Head of caudate nucleus (tissue), 42 donors: Measurements from ENCODE around the gene POMT1.

Experiments
- DNase-seq, 42 donors: peaks; one replicate each; pipeline versions ENCODE4 v3.0.0 to v3.0.0-alpha.2; 2020 to 2021; ENCODE audit warnings: mixed read lengths in 7 of 42
- intact Hi-C: fragments of 100-400 bp; cut with DNase I; formaldehyde crosslinking; loops from one replicate; pipeline ENCODE4 v1.15.0; 2022

The POMT1 gene

DNA sequence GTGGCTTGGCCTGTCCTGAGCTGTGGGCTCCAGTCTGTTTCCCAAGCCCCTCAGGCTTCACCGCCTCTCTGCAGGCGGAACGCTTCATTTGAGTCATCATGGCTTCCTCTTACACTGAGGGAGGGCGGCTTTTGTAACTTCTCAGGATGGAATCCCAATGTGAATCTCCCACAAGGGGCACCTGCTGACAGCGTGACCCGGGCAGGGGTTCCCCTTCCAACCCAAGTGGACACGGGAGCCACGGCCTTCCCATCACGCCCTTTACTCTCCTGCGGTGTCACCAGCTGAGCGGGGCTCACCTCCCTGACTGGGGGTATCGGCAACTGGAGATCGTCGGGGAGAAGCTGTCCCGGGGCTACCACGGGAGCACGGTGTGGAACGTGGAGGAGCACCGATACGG, 15.8 kb downstream of the POMT1 start:
- no peak for DNase-seq
- intact Hi-C loops = no loop called here

DNA sequence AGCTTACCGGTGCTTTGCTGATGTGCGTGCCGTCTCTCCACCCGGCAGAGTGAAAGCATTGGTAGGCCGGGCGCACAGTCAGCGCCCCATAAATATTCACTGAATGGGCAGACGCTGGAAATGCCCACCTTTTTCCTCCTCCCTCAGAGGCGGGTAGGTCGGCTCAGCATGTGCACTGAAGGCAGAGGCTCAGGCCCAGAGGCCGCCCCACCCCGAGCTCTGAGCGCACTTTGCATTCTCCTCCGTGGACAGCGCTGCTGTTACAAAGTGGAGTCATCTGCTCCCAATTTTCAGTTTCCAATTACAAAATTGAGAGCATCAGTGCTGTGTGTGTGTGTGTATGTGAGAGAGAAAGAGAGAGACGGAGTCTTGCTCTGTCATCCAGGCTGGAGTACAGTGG, 17.8 kb downstream of the POMT1 start:
- intact Hi-C loops = loop anchor here (10.0 kb wide), 1 partner anchor 224 kb away; the partner anchor contains the start of gene RAPGEF1
- no peak for DNase-seq

DNA sequence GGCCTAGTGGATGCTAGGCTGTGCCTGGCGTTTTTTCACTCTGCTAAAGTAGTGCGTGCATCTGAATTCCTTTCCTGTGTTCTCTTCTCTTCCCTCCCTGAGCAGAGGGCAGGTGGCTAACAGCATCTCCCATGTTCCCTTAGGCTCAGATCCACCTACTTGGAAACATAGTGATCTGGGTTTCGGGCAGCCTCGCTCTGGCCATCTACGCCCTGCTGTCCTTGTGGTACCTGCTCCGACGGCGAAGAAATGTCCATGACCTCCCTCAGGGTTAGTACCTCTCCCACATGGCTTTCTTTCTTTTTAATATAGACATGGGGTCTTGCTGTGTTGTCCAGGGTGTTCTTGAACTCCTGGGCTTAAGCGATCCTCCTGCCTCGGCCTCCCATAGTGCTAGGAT, 18.5 kb downstream of the POMT1 start:
- intact Hi-C loops = loop anchor here (10.0 kb wide), 1 partner anchor 224 kb away; the partner anchor contains the start of gene RAPGEF1
- DNase-seq = no peak

DNA sequence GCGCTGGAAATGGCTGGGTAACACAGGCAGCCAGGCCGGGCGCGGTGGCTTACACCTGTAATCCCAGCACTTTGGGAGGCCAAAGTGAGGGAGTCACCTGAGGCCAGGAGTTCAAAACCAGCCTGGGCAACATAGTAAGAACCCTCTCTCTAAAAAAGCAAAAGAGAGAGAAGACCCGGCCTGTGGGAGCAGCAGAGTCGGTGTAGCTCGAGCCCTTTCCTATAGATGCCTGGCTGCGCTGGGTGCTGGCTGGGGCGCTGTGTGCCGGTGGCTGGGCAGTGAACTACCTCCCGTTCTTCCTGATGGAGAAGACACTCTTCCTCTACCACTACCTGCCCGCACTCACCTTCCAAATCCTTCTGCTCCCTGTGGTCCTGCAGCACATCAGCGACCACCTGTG, 19.1 kb downstream of the POMT1 start:
- no peak for DNase-seq
- intact Hi-C loops = loop anchor here (10.0 kb wide), 1 partner anchor 223 kb away; the partner anchor contains the start of gene RAPGEF1

DNA sequence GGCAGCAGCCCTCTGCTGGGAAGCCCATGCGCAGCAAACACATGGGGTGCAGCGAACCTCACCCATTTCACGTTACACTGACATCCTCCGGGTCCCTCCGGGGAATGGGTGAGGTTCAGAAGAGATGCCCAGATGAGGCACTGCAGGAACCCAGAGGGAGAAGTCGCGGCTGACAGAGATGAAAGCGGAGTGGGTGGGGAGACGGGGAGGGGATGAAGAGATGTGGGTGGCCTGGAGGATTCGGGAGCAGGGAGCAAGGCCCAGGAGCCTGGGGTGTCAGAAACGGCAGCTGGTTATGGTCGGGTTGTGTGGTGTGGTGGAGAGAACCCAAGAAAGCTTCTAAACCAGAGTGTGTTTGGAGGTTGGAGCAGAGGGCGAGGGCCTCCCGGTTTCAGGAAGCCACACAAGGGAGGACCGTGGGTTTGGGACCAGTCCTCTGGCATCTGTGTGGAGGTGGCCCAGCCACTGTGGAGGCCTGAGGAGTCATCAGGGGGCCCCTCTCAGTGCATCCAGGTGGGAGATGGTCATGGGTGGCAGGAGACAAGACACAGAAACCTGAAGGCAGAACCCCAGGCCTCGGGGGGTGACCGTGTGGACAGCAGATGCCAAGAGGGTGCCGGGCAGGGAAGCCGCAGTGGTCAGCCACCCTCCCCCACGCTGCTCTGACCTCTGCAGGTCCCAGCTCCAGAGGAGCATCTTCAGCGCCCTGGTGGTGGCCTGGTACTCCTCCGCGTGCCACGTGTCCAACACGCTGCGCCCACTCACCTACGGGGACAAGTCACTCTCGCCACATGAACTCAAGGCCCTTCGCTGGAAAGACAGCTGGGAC, 19.8 kb downstream of the POMT1 start:
- peak in 1 of 42 donors; percentile 22 for DNase-seq
- intact Hi-C loops = loop anchor here (10.0 kb wide), 1 partner anchor 222 kb away; the partner anchor contains the start of gene RAPGEF1

DNA sequence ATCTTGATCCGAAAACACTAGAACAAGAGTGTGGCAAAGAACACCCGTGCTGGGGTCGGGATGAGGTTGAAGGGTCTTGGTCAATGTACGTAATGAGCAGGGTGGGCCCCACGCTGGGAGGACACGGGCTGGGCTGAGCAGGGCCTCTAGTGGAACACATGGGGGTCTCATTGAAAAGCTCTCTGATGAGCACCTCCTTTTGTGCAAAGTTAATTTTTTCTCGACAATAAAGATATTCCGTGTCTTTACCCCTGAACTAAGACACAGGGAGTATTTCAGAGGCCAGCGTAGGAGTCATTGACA, 20.3 kb downstream of the POMT1 start:
- intact Hi-C loops = loop anchor here (10.0 kb wide), 1 partner anchor 222 kb away; the partner anchor contains the start of gene RAPGEF1
- no peak for DNase-seq

DNA sequence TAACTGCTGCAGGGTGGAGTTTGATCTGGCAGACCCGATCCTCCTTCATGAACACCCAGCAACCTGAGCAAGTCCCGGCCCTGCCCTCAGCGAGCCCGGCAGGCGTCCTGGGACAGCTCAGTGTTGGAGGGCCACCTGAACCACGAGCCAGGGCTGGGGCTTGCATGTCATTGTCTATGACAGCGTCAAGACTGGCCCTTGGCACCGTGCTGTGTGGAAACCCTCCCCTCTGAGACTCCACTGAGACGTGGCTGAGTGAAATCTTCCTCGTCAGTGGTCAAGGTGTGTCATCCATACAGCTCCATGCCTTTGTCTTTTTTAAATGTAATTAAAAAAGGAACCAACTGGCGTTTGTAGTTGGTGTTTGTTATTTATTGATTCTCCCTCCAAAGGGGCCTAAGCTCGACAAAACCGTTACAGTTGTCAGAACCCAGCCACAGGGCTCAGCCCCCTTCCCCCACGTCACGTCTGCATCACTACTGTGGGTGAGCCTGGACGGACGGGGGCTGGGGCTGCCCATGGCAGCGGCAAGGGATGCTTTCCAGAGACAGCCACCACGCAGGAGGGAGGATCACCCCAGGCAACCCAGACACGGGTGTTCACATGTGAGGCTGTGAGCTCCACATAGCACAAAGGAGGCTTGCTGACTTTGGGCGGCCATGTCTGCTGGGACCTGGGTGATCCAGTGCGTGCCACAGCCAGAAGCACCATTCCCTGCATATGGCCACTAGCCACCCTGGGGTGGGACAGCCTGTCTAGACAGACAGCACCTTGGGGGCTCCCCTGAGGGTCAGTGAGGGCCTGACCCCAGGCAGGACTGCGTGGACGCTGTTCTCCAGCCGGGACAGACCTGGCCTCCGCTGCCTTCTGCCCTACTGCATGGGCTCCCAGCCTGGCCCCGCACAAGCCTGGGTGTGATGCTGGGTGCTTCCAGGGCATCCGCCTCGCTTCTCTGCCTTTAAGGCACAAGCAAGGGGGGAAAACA, 21.0 kb downstream of the POMT1 start:
- intact Hi-C loops = loop anchor here (10.0 kb wide), 1 partner anchor 221 kb away; the partner anchor contains the start of gene RAPGEF1
- DNase-seq = peak in 20 of 42 donors; percentile 14 to 66 (median 54)

DNA sequence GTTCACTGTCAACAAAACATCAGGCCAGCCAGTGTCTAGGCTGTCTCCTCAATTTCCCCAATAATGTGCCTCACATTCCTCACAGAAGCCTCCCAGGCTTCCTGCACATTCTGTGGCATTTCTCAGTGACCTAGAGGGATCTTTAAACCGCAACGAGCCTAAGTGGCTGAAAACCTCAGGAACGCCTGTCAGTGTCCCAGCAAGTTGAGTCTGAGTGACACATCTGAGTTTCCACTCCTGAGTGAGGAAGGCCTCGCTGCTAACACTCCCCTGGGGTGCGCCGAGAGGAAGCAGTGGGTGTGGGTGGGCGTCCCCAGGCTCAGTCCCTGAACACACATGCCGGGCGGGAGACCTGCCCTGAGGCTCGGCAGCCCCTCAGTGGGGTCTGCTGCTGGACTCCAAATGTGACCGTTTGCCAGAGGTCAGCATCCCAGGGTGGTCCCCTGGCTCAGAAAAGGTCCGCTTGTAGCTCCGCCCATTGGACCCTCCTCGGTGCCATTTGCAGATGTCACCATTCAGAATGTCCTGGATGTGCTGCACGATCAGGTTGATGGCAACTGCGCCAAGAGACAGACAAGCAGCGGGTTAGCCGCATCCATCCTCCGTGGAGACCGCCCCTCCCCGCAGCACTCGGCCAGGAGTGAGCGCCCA, 22.1 kb downstream of the POMT1 start:
- peak in 5 of 42 donors; percentile 29 to 56 (median 38) for DNase-seq
- intact Hi-C loops = loop anchor here (10.0 kb wide), 1 partner anchor 220 kb away; the partner anchor contains the start of gene RAPGEF1

DNA sequence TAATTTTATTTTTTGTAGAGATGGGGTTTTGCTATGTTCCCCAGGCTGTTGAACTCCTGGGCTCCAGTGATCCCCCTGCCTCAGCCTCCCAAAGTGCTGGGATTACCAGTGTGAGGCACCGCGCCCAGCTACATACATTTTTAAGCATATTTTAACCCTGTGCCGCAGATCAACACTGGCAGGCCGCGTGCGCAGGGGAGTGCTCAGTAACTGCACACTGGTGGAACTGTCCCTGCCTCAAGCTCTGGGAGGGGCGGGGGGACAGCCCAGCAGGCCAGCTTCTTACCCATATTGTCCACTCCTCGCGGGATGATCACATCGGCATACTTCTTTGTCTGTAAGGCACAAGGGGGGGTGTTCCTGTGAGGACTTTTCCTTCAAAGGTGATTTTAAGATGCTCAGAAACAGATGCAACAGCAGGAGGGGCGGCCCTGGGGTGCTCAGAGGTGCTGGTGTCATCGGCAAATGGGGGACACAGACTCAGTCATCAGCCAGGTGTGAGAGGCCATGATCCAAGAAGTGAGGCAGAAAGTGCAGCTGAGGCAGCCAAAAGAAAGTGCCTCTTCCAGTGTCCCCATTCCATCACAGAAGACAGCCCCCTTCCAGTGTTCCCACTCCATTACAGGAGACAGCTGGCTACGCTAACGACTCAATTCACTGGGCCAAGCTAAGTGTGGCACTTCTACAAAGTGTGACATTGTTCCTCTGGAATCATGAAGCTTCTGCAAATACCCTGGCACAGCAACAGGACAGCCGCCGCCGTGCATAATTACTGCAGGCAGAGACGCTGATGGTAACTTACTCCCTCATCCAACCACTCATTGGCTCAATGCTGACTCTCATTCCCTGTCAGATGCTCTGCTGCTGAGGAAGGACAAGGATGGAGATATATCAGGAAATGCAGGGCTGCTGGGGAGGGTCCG, 23.2 kb downstream of the POMT1 start:
- peak in 41 of 42 donors; percentile 27 to 85 (median 67) for DNase-seq
- intact Hi-C loops = loop anchor here (10.0 kb wide), 1 partner anchor 219 kb away; the partner anchor contains the start of gene RAPGEF1

DNA sequence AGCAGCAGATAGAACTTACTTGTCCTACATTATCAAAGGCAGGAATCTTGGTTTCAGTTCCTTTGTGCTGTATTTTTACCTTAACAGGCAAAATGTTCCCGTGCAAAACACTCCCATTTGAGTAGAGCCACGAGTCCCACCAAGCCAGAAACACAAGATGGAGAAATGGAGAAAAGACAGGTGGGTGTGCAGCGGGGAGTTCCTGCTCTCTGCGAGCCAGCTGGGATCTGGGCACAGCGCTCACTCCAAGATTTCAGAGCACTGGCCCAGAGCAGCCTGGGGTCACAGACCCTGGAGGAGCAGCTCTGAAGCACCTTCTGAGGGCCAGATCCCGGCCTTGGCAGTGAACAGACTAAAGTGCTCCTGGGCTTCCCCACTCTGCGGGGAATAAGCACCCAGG, 25.5 kb downstream of the POMT1 start:
- intact Hi-C loops = loop anchor here (10.0 kb wide), 1 partner anchor 217 kb away; the partner anchor contains the start of gene RAPGEF1
- DNase-seq = no peak

DNA sequence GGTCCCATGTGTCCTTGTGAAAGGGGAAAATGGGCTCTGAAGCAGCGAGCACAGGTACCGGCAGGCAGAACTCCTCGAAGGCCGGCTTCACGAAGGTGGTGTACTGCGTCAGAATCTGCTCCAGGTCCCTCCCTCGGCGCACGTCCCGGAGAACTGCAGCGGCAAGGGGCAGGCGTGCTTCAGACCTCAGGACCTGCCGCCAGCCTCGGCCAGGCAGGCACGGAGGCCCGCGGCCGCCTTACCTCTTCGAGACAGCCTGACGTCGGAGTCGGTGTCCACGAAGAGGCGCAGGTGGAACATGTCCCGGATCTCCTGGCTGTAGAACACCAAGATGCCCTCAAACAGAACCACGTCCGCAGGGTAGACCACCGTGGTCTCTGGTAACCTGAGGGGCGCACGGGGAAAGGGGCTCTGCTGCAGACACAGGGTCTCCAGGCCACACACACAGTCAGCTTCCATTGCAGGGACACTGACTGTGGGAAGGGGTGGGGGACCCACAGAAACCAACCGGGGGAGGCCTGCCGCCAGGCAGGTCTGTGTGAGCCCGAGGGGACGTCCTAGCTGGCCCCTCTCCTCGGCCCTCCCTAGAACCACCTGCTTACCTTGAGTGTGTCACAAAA, 26.3 kb downstream of the POMT1 start:
- no peak for DNase-seq
- intact Hi-C loops = loop anchor here (10.0 kb wide), 1 partner anchor 216 kb away; the partner anchor contains the start of gene RAPGEF1

DNA sequence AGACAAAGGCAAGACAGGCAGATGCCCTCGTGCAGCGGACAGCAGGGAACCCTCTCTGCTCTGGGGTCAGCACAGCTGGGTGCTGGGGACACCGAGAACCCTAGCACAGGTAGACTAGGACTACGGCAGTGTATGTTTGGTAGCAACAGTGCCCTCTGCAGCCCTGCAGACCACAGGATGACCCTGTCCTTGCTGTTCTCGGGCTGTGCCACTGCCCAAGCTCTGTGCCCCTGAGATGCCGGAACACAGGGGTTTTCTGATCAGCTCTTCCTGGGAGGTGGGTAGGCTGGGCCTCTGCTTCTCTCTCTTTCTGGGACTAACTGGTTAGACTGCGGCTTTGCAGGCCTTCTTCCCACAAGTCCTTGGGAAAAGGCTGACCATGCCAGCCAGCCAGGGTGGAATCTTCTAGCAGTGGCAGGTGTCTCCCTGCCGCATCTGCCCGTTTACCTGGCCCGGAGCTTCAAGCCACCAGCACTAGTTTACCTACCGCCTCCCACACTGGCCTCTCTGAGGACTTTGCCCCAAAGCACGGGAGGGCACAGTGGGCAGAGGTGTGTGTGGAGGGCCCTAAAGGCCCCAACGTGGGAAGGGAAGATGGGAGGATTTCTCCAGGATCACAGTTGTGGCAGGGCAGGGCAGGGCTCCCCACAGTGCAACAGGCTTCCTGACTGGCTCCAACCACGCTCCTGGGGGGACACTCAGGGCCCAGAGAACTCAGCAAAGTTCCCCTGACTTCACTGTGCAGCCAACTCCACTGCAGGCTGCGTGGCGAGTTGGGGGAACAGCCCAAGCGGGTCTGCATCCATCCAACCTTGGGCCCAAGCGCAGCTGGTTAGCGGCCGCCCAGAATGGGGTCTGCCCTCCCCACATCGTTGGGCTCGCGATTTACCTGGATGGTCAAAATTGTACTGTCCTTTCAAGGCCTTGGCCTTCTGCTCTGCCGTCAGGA, 27.2 kb downstream of the POMT1 start:
- DNase-seq = no peak
- intact Hi-C loops = loop anchor here (10.0 kb wide), 1 partner anchor 215 kb away; the partner anchor contains the start of gene RAPGEF1

DNA sequence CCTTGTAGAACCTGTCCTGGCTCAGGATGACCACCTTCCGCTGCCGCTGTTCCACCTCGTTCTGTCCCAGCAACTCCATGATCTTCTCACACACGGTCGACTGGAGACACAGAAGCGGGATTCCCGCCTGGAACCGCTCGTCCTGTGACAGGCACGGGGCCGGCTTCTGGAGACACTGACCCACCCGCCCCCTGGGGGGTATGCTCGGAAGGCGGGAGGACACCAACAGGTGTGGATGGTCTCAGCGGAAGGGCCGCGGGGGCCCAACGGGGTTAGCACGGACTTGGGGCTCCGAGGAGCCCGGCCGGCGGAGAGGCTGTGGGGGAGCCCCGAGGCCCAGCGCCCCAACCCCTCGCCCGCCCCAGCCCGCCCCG, 27.8 kb downstream of the POMT1 start:
- peak in 4 of 42 donors; percentile 23 to 36 (median 26) for DNase-seq
- intact Hi-C loops = no loop called here

DNA sequence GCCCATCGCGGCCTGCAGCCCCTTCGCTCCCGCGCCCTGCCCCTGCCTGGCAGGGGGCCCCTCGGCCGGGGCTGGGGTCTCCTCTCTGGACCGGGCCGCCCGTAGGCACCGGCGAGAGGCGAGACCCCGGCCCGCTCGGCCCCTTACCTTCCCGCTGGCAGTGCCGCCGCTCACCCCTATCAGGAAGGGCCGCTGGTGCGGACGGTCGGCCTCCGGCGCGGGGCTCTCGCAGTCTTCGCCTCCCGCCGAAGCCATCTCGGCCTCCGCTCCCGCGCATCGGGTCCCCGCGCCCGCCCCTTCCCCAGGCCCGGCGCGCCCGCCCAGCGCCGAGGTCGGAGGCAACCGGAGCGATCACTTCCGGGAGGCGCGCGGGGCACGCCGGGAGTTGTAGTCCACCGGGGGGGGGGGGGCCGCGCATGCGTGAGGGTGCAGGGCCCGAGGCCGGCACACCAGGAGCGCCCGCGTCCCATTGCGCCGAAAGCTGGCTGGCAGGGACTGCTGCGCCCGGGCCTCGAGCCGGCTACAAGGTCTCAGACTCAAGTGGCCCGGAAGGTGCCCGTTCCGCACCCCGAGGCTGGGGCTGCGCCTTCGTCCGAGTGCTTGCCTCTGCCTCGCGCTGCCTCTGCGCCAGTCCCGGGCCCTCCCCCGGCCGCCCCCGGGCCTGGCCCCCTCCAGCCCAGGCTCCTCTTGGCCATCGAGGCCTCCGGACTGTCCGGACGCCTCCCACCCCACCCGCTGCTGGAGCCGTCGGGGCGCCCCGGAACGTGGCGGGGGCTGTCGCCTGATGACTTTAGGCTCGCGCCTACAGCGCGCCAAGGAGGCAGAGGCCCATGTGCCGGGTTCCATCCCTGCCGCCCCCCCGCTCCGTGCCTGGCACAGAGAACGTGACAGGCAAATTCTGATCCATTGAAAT, 28.5 kb downstream of the POMT1 start, which contains the start of gene UCK1:
TSS of gene UCK1 (minus strand) at position 344 of the 913 bp plus-strand sequence. CDS start at position 255, 89 bp downstream.
- peak in 41 of 42 donors; percentile 46 to 89 (median 75) for DNase-seq
- intact Hi-C loops = no loop called here

DNA sequence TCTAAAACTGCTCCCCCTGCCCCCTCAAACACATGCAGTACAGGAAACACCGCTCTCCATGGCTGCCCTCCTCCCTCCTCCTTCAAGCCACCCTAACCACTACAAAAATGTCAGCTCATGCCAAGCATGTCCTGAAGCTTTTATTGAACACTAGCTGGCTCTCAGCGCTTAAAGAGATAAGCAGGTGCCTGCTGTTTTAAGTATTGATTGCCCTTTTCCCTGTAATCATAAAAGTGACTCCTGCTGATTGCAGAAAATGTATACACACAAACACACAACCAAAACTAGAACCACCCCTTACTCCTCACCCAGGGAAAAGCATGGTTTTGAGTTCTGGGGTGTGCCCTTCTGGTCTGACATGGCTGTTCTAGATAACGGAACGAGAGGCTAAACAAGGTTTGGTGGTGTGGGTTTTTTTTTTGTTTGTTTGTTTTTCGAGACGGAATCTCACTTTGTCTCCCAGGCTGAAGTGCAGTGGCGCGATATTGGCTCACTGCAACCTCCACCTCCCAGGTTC, 32.1 kb downstream of the POMT1 start:
- DNase-seq = no peak
- intact Hi-C loops = no loop called here
